Measurements from ENCODE around the gene KCNS1.

Gene KCNS1

DNA sequence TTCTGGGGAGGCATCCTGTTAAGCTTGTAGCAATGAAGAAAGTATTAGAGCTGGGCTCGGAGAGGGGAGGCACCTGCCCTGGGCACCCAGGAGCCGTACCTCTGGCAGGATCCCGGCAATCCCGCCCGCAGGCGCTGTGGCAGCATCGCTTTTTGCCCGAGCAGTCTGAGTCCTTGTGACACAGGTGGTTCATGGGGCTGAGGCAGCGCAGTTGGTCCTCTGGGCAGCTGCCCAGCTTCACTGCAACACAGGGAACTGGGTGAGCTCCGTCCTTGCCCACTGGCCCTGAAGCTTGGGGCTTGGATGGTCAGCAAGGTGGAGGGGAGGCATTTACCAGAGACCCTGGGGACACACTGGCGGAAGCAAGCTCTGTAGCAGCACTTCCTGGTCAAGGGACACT, 9.4 kb upstream of the KCNS1 start:
- DNase-seq (ENCODE audit: low read depth), result no peak

DNA sequence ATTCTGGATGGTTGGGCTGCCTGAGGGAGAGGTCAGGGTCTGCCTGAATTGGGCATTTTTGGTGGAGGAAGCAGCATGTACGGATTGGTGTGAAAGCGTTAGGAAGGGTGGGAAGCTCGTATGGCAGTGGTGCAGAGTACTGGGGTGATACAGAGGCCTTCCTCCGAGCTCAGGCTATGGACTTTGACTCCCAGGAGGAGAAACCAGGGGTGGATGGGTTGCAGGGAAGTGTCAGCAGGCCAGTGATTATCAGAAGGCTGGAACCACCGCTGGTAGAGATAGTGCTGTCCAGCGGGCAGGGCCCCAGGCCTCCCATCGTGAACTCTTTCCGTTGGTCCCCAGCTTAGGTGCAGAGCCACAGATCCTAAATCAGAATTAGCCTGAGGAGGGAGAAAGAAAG, 8.7 kb upstream of the KCNS1 start:
- DNase-seq (ENCODE audit: low read depth), result no peak

DNA sequence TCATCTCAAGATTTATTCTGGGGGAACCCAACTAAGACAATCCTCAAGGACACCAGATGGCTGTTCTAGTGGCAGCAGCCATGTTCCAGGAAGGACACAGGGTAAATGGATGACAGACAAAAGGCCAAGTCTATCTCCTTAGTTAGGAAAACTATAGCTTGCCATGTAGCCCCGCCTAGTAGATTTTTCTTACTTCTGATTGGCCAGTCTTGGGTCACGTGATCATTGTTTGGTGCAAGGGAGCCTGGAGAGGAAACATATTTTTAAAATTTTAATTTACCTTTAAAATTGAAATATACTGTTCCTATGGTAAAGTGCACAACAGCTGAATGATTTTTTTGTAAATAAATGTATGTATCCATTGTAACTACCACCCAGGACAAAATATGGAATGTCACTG, 4.4 kb upstream of the KCNS1 start:
- no peak for DNase-seq (ENCODE audit: low read depth)

- DNase-seq (ENCODE audit: low read depth), result peak; percentile 72
Measured at GRCh38 chr20:45104786-45105185, 3.9 kb upstream of the KCNS1 start.

- no peak for DNase-seq (ENCODE audit: low read depth)
Measured at GRCh38 chr20:45103072-45103471, 2.1 kb upstream of the KCNS1 start.

GRCh38 chr20:45101333-45101850, 465 bp upstream of the KCNS1 start:
- no peak for DNase-seq (ENCODE audit: low read depth)

- DNase-seq (ENCODE audit: low read depth), result peak; percentile 37
Measured at GRCh38 chr20:45098103-45098773, 2.7 kb downstream of the KCNS1 start.

DNA sequence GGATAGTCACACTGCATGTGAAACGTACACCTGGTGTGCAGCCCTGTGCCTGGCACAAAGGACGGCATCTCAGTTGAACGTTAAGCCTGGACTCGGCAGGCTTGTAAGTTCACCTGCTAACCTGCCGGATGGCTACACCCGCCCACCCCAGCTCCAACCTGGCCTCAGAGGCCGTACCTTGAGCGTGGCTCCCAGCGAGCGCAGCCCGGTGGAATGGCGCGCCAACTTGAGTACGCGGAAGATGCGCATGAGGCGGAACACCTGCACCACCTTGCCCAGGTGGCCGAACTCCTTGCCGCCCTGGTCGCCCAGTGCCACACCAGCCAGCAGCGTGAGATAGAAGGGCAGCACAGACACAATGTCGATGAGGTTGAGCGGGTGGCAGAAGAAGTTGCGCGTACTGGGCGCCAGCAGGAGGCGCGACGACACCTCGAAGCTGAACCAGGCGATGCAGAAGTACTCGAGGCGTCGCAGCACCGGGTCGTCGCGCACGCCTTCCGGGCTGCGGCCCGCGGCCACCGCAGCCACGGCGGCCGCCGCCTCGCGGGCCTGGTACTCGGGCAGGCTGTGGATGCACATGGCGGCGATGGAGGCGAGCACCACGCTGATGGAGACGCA, 3.3 kb downstream of the KCNS1 start:
- DNase-seq (ENCODE audit: low read depth), result no peak

GRCh38 chr20:45096781-45097180, 4.1 kb downstream of the KCNS1 start:
- no peak for DNase-seq (ENCODE audit: low read depth)

DNA sequence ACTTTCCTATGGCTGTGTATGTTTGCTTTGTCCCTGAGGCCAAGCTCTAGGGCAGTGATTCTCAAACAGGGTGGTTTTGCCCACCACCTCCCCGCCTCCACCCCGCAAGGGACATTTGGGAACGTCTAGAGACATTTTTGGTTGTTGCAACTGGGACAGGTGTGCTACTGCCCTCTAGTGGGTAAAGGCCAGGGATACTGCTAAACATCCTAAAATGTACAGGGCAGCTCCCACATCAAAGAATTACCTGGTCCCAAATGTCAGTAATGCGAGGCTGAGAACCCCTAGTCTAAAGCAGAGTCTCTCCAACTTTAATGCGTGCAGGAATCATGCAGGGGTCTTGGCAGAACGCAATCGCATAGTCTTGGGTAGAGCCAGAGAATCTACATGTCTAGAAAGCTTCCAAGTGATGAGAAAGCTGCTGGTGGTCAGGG, 5.1 kb downstream of the KCNS1 start:
- DNase-seq (ENCODE audit: low read depth), result peak; percentile 54

- no peak for DNase-seq (ENCODE audit: low read depth)
Measured at GRCh38 chr20:45094864-45095574, 5.9 kb downstream of the KCNS1 start.

GRCh38 chr20:45094201-45094600, 6.7 kb downstream of the KCNS1 start:
- no peak for DNase-seq (ENCODE audit: low read depth)

- DNase-seq (ENCODE audit: low read depth), result no peak
Measured at GRCh38 chr20:45092898-45093297, 8.0 kb downstream of the KCNS1 start.

DNA sequence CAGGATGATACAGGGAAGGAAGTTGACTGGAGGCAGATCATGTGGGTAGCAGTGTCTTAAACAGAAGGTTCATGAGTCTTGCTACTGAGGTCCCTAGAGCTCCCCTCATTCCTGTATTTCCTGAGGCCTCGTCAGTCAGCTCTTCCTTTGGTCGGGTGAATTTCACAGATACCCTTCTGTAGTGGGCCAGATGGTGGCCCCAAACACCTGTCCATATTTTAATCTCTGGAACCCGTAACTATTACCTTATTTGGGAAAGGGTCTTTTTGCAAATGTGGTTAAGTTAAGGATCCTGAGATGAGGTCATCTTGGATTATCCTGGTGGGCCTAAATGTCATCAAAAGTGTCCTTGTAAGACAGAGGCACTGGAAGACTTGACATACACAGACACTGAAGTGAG, 9.6 kb downstream of the KCNS1 start:
- DNase-seq (ENCODE audit: low read depth), result no peak

- DNase-seq (ENCODE audit: low read depth), result peak; percentile 29
Measured at GRCh38 chr20:45090481-45090880, 10.4 kb downstream of the KCNS1 start.

GRCh38 chr20:45088247-45088646, 12.7 kb downstream of the KCNS1 start:
- DNase-seq (ENCODE audit: low read depth), result peak; percentile 87

DNA sequence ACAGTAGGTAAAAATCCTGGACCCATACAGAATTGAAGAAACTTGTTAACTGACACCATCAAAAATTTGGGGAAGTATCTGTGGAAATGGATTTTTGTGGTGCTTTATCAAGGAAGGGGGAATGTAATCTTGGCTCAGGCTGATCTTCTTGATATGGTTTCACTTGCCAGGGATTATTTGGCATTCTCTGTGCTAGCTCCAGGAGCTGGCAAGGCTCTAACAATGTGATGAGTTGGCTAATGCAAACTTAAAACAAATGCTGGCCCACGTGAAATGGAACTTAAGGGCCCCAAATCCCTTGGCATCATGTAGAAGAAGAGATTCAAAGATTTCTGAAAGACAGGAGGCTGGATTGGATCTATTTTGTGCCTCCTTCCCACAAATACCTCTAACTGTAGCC, 13.1 kb downstream of the KCNS1 start:
- DNase-seq (ENCODE audit: low read depth), result peak; percentile 44

GRCh38 chr20:45087097-45087790, 13.7 kb downstream of the KCNS1 start:
- DNase-seq (ENCODE audit: low read depth), result no peak

DNA sequence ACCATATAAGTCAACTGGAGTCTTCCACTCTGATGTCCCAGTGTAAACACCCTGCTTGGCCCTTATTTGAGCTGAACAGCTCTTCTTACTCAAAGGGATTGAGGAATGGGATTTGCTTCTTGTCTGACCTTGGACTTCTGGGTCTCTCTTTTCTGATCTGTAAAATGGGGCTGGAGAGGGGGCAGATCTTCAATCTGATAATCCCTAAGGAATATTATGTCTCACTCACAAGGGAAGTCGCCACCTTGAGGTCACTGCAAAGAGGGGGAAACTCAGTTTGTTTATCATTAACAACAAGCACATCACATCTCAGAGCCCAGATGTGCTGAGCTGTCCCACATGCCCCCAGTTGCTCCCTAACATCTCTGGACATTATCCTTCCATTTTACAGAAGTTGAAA, 15.1 kb downstream of the KCNS1 start:
- no peak for DNase-seq (ENCODE audit: low read depth)

DNA sequence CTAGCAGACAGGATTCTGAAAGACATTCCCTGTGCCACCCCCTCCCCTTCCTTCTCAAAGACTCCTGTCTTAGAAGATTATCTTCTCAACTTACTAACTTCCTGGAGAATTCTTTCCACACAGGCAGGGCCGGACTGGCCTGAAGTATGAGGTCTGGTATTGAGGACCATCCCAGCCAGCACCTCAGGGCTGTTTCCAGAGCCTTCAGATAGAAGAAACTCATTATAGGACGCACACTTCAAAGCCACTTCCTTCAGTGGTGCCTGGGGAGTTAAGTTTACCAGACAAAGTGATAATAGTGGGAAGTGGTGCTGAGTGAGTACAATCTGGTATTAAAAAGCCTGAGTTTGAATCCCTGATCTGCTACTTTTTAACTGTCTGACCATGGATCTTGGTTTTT, 15.6 kb downstream of the KCNS1 start:
- DNase-seq (ENCODE audit: low read depth), result no peak

GRCh38 chr20:45083127-45083526, 17.8 kb downstream of the KCNS1 start:
- DNase-seq (ENCODE audit: low read depth), result no peak

GRCh38 chr20:45082468-45082867, 18.5 kb downstream of the KCNS1 start:
- DNase-seq (ENCODE audit: low read depth), result no peak

Measured in amniotic epithelial cell (primary cell).